Peyer's patch (tissue), 4 donors: ENCODE measurements around the gene LAMA5.

Experiments
- POLR2A ChIP-seq, 2 donors: fragments of 450-650 bp; IDR thresholded peaks; one replicate each; pipeline ENCODE4 v1.5.1; 2017; ENCODE audit warnings: antibody characterized with exemption in 2 of 2, mild to moderate bottlenecking in 2 of 2, moderate library complexity in 2 of 2
- TF ChIP-seq, protein P1 (sequence below), 6 experiments: fragments of 450-650 bp in 4 of 6; fragments of 200-600 bp in 2 of 6; sonication (generic) in 1 of 6; IDR thresholded peaks; one replicate each; pipeline ENCODE4 v1.5.1; 2017 to 2019; ENCODE audit warnings: antibody characterized with exemption in 6 of 6, mild to moderate bottlenecking in 3 of 6, moderate library complexity in 1 of 6

DNA sequence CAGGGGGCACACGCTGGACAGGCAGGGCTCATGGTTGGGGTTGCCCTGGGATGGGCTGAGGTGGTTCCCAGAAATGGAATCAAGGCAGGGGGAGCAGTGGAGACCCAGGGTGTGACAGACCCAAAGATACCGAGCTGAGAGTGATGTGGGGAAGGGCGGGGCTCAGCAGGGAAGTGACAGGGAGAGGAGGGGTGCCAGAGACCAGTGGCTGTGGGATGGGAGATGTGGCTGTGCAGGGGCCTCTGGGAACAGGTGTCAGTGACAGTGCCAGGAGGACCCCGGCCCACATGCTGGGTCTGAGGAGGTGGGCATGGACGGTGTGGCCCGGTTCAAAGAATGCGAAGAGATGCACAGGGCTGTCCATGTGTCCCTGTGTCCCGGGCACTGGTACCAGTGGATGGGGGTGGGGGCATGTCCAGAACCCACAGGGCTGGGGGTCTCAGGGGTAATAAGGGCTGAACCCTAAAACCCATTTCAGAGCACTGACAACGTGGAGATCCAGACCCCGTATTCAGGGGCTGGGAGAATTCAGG is 38.9 kb upstream of the LAMA5 start:
- TF ChIP-seq, protein P1, sequence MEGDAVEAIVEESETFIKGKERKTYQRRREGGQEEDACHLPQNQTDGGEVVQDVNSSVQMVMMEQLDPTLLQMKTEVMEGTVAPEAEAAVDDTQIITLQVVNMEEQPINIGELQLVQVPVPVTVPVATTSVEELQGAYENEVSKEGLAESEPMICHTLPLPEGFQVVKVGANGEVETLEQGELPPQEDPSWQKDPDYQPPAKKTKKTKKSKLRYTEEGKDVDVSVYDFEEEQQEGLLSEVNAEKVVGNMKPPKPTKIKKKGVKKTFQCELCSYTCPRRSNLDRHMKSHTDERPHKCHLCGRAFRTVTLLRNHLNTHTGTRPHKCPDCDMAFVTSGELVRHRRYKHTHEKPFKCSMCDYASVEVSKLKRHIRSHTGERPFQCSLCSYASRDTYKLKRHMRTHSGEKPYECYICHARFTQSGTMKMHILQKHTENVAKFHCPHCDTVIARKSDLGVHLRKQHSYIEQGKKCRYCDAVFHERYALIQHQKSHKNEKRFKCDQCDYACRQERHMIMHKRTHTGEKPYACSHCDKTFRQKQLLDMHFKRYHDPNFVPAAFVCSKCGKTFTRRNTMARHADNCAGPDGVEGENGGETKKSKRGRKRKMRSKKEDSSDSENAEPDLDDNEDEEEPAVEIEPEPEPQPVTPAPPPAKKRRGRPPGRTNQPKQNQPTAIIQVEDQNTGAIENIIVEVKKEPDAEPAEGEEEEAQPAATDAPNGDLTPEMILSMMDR (IDR thresholded peaks at IDR 0.05), result no peak
- TF ChIP-seq POLR2A (IDR thresholded peaks at IDR 0.05), result no peak
